ENCODE data around the gene CCDC91.
"Not testable (repeated sequence)": the region's sequence is repeated elsewhere in the genome, so short reads cannot be mapped to it uniquely, and the experiment has no call there.

The CCDC91 gene

DNA sequence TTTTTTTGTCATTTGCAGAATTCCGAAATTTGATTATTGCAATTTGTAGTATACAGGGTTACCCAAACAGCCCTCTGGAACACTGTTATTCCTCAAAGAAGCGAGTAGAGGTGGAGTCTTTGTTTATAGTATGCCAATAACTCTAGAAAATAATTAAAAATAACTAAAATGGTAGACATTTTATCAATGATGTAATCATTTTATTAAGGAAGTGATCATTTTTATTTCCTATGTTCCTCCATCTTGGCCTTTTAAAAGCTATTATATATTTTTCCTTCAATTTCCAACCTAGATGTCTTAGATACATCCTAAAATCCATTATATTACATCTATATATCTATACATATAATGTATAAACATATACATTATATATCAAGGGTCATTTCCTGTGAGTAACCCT is 106.0 kb downstream of the CCDC91 start:
- DNase-seq, result no peak

DNA sequence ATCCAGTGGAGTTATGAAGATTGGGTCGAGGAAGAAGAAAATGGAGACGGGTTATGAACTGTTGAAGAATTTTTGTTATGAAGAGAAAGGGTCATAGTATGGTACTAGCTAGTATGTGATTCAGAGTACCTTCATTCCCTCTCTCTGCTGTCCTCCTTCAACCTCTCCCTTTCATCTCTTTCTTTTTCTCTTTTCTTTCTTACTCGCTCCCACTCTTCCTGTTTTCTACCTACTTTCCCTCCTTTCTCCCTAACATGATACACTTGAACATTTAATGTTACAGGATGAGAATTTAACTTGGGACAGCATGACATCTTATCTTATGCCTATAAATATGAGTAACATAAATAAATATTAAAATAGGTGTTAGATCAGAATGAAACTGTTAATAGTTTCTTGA is 112.9 kb downstream of the CCDC91 start:
- DNase-seq, result no peak

DNA sequence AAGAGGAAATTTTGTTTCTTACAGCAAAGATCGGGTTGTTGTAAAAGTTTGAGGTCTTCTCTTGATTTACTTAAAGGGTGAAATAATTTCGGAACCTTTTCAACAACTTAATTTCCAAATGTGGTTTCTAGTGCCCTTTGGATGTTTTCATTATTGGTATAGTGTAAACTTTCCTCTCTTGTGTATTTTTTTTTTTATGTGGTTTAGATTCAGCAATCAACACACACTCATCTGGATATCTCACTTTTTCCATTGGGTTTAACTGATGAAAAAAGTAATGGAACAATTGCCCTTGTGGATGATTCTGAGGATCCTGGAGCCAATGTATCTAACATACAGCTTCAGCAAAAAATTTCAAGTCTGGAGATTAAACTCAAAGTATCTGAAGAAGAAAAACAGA is 116.3 kb downstream of the CCDC91 start:
- no peak for DNase-seq

DNA sequence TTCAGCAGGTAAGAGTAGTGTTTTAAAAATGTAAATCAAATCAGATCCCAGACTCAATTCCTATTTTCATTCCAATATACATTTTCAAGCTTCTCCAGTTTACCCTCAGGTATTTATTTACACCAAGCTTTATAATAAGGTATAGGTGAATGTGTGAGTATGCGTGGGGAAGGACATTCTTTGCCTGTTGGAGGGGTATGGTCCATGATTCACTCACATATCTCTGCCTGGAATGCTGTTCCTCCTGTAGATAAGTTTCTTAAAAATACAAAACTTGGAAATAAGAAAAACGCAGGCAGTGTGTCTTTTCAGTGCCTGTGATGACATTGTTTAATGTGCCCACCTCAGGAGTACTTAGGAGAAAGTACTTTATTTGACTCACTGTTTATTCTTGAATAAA is 118.6 kb downstream of the CCDC91 start:
- DNase-seq, result no peak

DNA sequence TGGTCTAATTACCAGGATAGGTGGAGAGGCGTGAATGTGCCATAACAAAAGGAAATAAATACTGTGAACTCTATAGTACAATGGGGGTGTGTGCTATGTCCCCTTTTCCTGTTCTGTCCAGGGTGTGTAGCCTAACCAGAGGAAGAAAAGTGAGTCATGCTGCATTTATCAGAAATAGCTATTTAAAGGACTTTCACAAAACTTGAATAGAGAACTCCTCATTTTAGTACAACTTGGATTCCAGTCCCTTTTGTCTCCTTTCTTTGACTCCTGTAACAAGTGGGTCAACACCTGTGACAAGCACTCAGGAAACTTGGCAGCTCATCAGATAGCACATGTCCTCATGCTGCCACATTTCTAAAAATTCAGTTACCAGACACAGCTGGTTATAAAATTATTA is 123.4 kb downstream of the CCDC91 start:
- DNase-seq, result no peak

DNA sequence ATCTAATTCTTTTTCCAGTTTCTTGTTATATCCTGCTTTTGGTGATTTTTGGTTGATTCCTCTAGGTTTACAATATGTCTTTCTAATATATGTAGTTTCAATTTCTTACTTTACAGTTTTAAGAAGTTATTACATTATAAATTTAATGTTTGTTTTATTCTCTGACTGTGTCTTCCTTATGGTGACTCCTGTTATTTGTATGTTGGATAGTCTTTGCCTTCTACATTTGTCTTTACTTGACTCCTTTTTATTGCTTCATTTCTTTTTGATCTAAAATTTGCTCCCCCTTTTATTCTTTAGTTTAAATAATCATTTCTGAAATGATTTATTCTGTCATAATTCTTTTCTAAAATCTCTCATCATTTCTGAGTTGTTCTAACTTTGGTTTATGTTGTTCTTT is 125.8 kb downstream of the CCDC91 start:
- DNase-seq, result no peak

DNA sequence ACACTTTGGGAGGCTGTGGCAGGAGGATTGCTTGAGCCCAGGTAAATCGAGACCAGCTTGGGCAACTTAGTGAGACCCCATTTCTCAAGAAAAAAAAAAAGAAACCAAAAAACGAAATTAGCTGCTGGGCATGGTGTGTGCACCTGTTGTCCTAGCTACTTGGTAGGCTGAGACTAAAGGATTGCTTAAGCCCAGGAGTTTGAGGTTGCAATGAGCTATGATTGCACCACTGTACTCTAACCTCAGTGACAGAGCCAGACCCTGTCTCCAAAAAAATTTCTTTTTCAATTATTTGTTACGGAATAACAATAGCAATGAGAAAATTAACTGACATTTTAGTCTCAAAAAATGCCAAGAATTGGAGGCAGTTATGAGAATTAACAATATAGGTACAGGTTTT is 128.0 kb downstream of the CCDC91 start:
- no peak for DNase-seq

DNA sequence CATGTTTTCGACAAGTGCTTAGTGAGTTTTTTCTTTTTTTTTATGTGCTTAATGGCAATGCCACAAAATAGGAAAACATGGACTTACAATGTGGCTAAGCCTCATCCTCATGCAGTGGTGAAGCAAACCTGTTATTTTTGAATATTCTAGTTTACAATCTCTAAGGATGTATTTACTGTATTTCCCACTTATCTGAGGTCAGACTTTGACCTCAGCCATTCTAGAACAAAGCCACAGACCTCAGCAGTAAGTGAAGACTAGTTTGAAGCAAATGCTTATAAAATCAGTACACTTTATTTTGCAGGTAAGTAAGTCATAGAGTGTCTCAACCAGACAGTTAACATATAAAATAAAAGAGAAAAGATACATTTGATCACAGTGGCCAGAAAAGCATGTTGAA is 130.1 kb downstream of the CCDC91 start:
- DNase-seq, result no peak

DNA sequence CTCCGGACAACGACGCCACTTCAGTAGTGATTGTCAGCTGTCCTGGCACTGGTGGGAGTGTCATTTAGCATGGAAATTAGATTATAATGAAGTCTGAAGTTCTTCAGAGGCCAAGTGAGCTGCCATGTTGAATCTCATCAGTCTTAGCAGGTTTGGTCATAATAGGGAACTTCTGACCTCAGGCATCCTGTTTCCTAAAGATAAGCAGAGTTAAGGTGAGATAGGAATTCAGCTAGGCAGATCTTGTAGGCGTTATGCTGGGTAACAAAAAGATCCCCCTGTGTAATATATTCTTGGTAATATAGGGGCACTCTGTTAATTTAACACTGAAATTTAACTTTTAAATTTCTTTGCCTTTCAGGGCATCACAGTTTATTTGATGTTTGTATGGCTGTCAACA is 137.5 kb downstream of the CCDC91 start:
- DNase-seq, result no peak

DNA sequence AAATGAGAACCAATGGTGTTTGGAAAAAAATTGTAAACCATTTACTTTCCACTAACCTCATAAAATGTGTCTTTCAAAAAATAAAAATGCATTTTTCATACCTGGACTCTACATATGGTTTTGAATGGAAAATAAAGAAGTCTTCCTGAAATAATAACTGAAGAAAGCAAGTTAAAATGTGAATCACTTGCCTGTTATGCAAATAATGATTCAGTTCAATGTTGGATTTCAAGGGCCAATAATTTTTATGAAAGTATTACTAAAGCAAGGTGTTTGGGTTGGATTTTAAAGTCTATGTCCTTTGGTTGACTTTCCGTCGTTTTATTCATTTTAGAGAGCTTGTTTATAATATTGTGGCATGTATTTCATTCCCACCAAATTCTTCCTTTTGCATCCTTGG is 138.7 kb downstream of the CCDC91 start:
- DNase-seq, result no peak

DNA sequence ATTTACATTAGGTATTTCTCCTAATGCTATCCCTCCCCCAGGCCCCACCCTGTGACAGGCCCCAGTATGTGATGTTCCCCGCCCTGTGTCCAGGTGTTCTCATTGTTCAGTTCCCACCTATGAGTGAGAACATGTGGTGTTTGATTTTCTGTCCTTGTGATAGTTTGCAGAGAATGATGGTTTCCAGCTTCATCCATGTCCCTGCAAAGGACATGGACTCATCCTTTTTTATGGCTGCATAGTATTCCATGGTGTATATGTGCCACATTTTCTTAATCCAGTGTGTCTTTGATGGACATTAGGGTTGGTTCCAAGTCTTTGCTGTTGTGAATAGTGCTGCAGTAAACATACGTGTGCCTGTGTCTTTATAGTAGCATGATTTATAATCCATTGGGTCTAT is 139.5 kb downstream of the CCDC91 start:
- DNase-seq, result not testable (repeated sequence)

DNA sequence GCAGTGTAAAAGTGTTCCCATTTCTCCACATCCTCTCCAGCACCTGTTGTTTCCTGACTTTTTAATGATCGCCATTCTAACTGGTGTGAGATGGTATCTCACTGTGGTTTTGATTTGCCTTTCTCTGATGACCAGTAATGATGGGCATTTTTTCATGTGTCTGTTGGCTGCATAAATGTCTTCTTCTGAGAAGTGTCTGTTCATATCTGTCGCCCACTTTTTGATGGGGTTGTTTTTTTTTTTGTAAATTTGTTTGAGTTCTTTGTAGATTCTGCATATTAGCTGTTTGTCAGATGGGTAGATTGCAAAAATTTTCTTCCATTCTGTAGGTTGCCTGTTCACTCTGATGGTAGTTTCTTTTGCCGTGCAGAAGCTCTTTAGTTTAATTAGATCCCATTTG is 140.0 kb downstream of the CCDC91 start:
- not testable (repeated sequence) for DNase-seq

DNA sequence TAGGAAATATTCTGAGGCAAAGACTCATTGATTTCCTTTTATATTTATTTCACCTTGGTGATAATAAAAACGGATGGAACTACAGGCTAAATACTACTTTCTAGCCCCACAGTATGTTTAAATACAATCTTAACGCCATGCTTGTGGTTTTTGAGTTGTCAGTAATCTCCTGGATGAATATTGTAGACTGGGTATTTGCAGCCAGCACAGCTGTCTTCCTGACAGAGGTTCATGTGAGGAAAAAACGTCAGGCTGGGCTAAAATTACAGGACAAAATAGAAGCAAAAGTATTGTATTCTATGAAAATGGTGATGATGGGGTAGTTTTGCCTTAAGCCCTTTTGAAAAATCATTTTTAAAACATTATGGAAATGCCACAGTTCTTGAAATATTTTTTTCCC is 140.9 kb downstream of the CCDC91 start:
- DNase-seq, result no peak

DNA sequence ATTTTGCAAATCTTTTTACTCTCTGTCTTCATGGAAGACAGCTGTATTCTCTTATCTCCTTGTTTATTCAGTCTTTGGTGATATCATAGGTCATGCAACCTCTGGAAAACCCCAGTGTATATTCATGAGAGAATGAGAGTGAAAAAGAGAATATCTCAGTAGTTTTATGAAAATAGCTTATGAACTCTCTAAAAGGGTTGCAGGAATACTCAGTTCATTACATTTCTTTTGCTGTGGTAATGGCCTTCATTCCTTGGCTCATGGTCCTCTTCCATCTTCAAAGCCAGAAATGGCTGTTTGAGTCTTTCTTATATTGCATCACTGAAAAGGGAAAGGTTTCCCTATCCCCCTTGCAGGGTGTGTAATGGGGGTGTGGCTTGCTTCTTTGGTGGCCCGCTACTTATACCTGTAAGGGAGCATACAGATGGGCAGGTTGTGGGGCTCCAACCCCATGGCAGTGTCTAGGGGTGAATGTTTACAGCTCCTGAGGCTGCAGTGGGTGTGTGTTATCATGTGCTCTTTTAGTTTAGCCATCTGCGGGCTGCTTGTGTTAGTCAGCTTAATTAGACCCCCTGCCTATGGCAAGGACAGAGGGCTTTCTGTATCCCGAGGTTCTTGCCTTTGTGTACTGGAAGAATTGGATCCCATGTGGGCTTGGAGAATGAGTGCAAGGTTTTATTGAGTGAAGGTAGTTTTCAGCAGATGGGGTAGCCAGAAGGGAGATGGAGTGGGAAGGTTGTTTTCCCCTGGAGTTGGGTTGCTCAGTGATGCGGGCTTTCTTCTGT is 150.2 kb downstream of the CCDC91 start:
- DNase-seq, result no peak

DNA sequence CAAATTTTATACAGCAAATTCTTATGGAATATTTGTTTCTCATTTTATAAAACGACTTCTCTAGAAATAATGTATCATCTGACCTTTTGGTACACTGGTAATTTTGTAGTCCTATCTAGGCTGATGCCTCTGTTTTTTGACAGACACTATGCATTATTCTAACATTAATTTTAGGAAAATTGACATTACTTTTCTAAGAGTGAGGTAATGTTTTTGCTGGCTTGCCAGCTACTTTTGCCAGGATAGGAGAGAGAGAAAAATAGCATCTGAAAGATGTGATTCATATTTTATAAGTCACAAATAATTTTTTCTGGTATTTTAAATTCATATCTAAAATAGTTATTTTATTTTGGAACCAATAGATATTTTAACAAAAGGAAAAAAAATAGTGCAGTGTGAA is 153.5 kb downstream of the CCDC91 start:
- no peak for DNase-seq

DNA sequence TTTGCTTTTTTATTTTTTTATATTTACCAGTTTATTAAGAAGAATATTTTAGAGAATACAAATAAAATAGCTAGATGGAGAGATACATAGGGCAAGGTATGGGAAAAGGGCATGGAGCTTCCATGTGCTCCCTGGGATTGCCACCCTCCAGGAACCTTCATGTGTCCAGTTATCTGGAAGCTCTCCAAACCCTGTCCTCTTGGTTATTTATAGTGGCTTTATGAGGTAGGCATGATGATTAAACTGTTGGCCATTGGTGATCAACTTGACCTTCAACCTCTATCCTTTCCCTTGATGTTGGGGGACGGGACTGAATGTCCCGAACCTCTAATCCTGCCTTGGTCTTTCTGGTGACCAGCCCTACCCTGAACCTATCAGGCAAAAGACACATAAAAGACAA is 156.3 kb downstream of the CCDC91 start:
- DNase-seq, result no peak

DNA sequence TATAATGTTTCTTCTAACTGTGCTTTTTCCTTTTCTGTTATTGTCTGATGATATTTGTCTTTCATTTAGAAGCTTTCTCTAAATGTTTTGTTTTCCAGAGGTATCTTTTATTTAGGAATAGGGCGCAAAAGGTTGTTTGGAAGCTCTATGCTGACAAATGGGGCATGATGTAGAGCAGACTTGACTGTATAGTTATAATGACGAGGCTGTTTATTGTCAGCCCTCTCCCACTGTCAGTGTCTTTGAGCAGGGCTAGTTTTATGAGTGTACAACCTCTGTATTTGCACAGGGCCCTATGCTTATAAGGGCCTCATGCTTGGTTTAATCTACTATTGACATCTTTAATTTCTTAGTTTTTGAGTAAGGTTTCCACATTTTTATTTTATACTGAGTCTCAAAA is 158.9 kb downstream of the CCDC91 start:
- no peak for DNase-seq

DNA sequence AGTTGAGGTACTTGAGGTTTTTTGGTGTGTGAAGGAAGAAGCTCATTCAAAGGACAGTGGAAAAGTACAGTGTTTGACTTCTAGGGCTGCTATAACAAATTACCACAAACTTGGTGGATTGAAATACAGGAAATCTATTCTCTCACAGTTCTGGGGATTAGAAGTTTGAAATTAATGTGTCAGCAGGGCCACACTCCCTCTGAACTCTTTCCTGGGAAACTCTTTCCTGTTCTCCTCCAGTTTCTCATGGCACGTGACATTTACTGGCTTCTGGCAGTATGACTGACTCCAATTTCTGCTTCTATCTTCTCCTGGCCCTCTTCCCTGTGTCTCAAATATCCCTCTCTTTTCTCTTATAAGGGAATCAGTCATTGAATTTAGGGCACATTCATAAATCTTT is 160.2 kb downstream of the CCDC91 start:
- no peak for DNase-seq

DNA sequence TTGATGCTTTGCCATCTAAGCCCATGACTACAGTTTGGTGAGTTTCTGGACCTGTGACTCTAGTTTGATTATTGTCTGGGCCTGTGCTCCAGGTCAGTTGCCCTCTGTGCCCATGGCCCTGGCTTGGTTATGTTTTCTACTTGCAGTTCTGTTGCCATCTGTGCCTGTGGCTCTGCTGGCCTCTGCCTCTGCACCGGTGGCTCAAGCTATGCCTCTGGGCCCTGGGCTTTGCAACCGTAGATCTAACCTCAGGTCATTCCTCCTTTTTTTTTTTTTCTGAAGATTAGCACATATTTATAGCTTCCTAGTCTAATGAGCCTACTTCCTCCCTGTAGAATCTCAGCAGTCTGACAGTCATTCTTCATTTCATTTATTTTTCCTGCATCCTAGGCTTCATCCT is 161.2 kb downstream of the CCDC91 start:
- DNase-seq, result no peak

DNA sequence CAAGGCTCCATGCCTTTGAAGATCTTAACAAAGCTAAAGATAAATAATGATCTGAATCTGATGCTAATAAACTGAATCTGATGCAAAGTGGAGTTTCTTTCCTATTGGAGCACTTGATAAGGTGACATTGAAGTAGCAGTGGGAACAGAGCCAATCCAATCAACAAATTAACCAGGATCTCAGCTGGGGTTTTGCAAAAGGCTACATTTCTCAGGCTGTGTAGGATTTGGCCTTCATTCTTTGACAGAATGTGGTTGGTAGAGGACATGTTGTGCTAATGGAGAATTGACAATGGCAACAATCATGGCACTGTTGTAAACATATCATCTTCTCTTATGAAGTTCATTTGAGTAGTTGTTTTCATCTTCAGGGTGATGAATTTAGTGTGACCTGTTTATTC is 164.9 kb downstream of the CCDC91 start:
- no peak for DNase-seq

DNA sequence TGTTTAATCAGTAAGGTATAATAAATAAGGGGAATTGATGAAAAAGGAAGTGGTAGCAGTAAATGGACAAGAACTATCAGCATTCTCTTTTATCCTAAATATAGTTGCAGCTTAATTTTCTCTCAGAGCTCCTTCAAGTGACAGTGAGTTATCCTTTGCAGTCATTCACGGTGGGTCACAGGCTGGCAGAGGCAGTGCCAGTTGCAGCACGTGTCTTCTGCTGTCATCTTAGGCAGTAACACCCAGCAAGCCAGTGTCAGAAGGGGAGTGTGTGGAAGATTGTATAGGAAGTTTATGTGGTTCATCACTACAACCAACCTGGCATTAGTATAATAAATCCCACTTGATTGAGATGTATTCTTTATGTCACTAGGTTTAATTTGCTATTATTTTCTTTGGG is 170.0 kb downstream of the CCDC91 start:
- no peak for DNase-seq

DNA sequence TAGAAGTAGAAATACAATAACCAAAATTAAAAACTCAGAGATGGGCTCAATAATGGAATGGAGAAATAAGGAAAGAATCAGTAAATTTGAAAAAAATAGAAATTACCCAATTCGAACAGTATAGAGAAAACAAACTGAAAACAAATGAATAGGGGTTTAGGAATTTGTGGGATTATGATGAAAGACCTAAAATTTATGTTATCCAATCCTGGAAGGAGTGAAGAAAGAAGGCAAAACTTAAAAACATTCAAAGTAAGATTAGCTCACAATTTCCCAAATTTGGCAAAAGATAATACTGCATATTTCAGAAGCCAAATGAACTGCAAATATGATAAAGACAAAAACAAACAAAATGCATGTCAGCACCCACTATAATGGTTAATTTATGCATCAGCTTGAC is 177.1 kb downstream of the CCDC91 start:
- no peak for DNase-seq

DNA sequence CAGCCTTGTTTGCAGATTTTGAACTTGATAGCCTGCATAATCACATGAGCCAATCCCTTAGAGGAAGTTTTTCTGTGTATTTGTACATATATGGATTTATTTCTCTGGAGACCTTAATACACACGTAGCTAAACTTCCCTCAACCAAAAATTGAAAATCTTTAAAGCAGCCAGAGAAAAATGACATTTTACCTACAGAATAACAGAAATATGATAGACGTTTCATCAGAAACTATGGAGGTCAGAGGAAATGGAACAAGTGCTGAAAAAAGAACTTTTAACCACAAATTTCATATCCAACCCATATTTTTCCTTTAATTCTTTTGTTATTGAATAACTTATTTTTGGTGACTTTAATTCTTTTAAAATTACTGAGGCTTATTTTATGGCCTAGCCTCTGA is 177.7 kb downstream of the CCDC91 start:
- no peak for DNase-seq

DNA sequence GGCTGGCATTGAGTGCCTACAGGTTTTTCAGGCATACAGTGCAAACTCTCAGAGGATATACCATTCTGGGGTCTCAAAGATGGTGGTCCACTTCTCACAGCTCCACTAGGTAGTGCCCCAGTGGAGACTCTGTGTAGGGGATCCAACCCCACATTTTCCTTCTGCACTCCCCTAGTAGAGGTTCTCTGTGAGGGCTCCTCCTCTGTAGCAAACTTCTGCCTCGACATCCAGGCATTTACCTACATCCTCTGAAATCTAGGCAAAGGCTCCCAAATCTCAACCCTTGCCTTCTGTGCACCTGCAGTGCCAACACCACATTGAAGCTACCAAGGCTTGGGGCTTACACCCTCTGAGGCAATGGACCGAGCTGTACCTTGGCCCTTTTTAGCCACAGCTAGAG is 179.2 kb downstream of the CCDC91 start:
- no peak for DNase-seq

DNA sequence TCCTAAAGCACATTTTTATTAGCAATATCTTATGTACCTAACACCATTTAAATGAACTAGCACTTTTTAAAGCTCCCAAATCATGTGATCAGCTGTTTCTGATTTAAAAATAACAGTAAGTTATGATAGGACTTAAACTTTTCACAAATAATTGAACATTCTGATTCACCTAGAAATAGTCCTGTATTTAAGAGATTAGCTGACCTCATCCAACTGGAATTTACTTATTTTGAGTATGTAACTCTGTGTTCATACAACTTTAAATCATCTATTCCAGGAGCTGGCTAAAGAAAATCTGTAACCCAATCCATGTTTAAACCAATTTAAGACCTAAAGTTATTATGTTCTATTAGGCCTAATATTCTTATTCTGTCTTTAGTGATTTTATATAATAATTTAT is 184.3 kb downstream of the CCDC91 start:
- DNase-seq, result no peak

DNA sequence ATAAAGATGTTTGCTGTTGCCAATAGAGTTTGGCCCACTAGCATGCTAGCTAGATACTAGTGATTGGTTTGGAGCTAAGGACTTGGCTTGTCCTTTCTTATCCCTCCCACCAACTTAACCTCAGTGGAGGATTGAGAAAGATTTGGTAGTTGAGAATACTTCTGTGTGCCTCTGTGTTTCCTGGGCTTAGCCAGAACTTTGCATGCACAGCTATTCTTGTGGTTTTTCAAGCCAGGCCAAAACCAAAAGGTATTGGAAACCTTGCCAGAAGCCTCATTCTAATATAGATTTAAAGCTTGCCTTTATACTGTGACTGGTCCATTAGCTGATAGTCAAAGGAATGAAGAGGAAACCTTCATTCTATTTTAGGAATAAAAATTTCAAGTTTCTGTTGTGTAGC is 188.5 kb downstream of the CCDC91 start:
- DNase-seq, result no peak
